ENCODE data around the gene AMPD2.

DNA sequence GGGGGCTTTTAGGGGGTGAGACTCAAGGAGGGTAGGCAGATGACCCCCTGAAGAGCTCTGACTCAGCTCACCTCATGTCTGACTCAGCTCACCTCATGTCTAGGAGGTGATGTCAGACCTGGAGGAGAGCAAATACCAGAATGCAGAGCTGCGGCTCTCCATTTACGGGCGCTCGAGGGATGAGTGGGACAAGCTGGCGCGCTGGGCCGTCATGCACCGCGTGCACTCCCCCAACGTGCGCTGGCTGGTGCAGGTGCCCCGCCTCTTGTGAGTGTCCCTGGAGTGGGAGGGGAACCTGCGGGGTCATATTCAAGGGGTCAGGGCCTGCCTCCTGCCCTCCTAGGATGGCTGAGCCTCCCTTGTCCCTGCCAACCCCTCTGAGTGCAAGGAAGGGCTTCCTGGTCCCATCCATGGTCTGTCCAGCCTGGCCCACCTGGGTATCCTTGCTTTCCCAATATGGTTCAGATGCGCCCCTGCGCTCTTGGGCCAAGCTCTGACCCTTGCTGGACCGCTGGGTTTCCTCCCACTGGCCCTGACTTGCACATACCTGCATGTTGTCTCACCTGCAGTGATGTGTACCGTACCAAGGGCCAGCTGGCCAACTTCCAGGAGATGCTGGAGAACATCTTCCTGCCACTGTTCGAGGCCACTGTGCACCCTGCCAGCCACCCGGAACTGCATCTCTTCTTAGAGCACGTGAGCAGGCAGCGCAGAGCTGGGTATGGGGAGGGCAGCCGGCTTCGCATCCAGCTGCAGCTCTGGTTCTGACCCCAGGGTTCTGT, 9.1 kb downstream of the AMPD2 start:
- TF ChIP-seq, protein P1, sequence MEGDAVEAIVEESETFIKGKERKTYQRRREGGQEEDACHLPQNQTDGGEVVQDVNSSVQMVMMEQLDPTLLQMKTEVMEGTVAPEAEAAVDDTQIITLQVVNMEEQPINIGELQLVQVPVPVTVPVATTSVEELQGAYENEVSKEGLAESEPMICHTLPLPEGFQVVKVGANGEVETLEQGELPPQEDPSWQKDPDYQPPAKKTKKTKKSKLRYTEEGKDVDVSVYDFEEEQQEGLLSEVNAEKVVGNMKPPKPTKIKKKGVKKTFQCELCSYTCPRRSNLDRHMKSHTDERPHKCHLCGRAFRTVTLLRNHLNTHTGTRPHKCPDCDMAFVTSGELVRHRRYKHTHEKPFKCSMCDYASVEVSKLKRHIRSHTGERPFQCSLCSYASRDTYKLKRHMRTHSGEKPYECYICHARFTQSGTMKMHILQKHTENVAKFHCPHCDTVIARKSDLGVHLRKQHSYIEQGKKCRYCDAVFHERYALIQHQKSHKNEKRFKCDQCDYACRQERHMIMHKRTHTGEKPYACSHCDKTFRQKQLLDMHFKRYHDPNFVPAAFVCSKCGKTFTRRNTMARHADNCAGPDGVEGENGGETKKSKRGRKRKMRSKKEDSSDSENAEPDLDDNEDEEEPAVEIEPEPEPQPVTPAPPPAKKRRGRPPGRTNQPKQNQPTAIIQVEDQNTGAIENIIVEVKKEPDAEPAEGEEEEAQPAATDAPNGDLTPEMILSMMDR (IDR thresholded peaks at IDR 0.05): no peak
- TF ChIP-seq EZH2 (IDR thresholded peaks at IDR 0.05): no peak

All from neural progenitor cell (in vitro differentiated cells).